GM18868 (cell line): ENCODE results near the gene ITFG2.
"Not testable (repeated sequence)": the region's sequence is repeated elsewhere in the genome, so short reads cannot be mapped to it uniquely, and the experiment has no call there.

ENCODE experiments used
- ATAC-seq: cut with Tn5 transposase; IDR thresholded peaks from one replicate; pipeline ENCODE4 v1.9.1; 2021; ENCODE audit warnings: mild to moderate bottlenecking, moderate library complexity; ENCODE audit not compliant: unreplicated experiment

Gene ITFG2

GRCh38 chr12:2858944-2859421, 46.5 kb downstream of the ITFG2 start:
- no peak for ATAC-seq

GRCh38 chr12:2860170-2860569, 47.7 kb downstream of the ITFG2 start:
- no peak for ATAC-seq

- no peak for ATAC-seq
Measured at GRCh38 chr12:2862876-2863275, 50.4 kb downstream of the ITFG2 start.

- not testable (repeated sequence) for ATAC-seq
Measured at GRCh38 chr12:2863402-2863801, 50.9 kb downstream of the ITFG2 start.

- ATAC-seq = no peak
Measured at GRCh38 chr12:2864198-2864597, 51.7 kb downstream of the ITFG2 start.

- not testable (repeated sequence) for ATAC-seq
Measured at GRCh38 chr12:2868986-2869632, 56.6 kb downstream of the ITFG2 start.
